Endothelial cell of umbilical vein (primary cell): Measurements from ENCODE around the gene OPRD1. TPM values are rescaled to one million over a fixed set of nuclear protein-coding genes. Genes with fewer than 3 reads are reported as not detected.

Experiments used
- BruUV-seq: library from RNA; stranded (reverse); fragments of 400-500 nt; replicated peaks from 2 replicates; lab custom pipeline; 2021; lab: Mats Ljungman, UMichigan
- CTCF ChIA-PET: fragments of 300-600, 350-600 bp; sonication (Branson Sonifier 250); formaldehyde crosslinking; loops from one replicate; lab custom pipeline; 2021; ENCODE audit warnings: antibody characterized with exemption, inconsistent platforms; lab: Charles Lee
- POLR2A ChIA-PET: fragments of 300-600, 350-600 bp; sonication (Branson Sonifier 250); formaldehyde crosslinking; loops from one replicate; lab custom pipeline; 2021; ENCODE audit warnings: antibody characterized with exemption, inconsistent platforms; lab: Charles Lee
- DNase-seq: peaks from one replicate; pipeline ENCODE4 v3.0.0-alpha.2; 2011; ENCODE audit warnings: low read depth, low spot score
- FAIRE-seq: peaks from 2 replicates; lab custom pipeline; 2011; peaks lifted over from hg19 to GRCh38; lab: Jason Lieb, UNC
- H2AFZ ChIP-seq: 2 replicates; pipeline ENCODE4 v1.6.0; 2012; ENCODE audit warnings: low read depth, low read length, control low read depth, inconsistent platforms
- H3K27ac ChIP-seq: 2 replicates; pipeline ENCODE4 v1.5.1; 2011; ENCODE audit warnings: low read depth, mild to moderate bottlenecking, control low read depth, low read length, moderate library complexity; ENCODE audit not compliant: insufficient read depth
- H3K27me3 ChIP-seq, 2 experiments: 2 replicates each; pipeline versions ENCODE4 v1.6.0 to v1.6.1; 2011; ENCODE audit warnings: low read length in 2 of 2, mixed read lengths in 1 of 2; ENCODE audit not compliant: control insufficient read depth in 2 of 2, insufficient read depth in 2 of 2
- H3K36me3 ChIP-seq, 2 experiments: 2 replicates in 1 of 2; 3 replicates in 1 of 2; pipeline ENCODE4 v1.5.1; 2011; ENCODE audit warnings: low read length in 2 of 2, mild to moderate bottlenecking in 1 of 2, moderate library complexity in 1 of 2; ENCODE audit not compliant: control insufficient read depth in 2 of 2, insufficient read depth in 2 of 2; ENCODE audit errors: extremely low read depth in 1 of 2
- H3K4me1 ChIP-seq: 3 replicates; pipeline ENCODE4 v1.5.1; 2011; ENCODE audit warnings: mild to moderate bottlenecking, low read length; ENCODE audit not compliant: control insufficient read depth, insufficient read depth; ENCODE audit errors: extremely low read depth
- H3K4me2 ChIP-seq: 2 replicates; pipeline ENCODE4 v1.6.1; 2011; ENCODE audit warnings: low read length, control low read depth, mixed read lengths; ENCODE audit not compliant: insufficient read depth
- H3K4me3 ChIP-seq, 3 experiments: fragments of 200-600 bp in 1 of 3; sonication (generic), shearing (Covaris generic) in 1 of 3; replicated peaks in 1 of 3; 2 replicates each; pipeline ENCODE4 v1.5.1; 2011 to 2016; ENCODE audit warnings: control low read depth in 3 of 3, low read length in 3 of 3, mild to moderate bottlenecking in 2 of 3, inconsistent platforms in 1 of 3, low read depth in 1 of 3, moderate library complexity in 1 of 3; ENCODE audit not compliant: insufficient read depth in 1 of 3
- H3K79me2 ChIP-seq: 2 replicates; pipeline ENCODE4 v1.6.0; 2012; ENCODE audit warnings: low read length, inconsistent platforms; ENCODE audit not compliant: control insufficient read depth, insufficient read depth
- H3K9ac ChIP-seq: replicated peaks from 2 replicates; pipeline ENCODE3; 2011; ENCODE audit warnings: low read length, control low read depth; ENCODE audit not compliant: insufficient read depth; ENCODE audit errors: extremely low read depth
- H3K9me1 ChIP-seq: replicated peaks from 3 replicates; pipeline ENCODE4 v1.6.0; 2011; ENCODE audit warnings: mild to moderate bottlenecking, low read length; ENCODE audit not compliant: control insufficient read depth, insufficient read depth; ENCODE audit errors: extremely low read depth
- H3K9me3 ChIP-seq: replicated peaks from 2 replicates; pipeline ENCODE4 v1.5.1; 2012; ENCODE audit warnings: low read length, inconsistent platforms; ENCODE audit not compliant: control insufficient read depth, insufficient read depth
- H4K20me1 ChIP-seq: replicated peaks from 2 replicates; pipeline ENCODE3; 2011; ENCODE audit warnings: mild to moderate bottlenecking, low read length; ENCODE audit not compliant: control insufficient read depth, insufficient read depth; ENCODE audit errors: extremely low read depth
- CTCF ChIP-seq, 2 donors: IDR thresholded peaks; 1 replicate in 1 of 2; 2 replicates in 1 of 2; pipeline ENCODE4 v1.5.1; 2011; ENCODE audit warnings: low read length in 2 of 2, mild to moderate bottlenecking in 2 of 2, moderate library complexity in 2 of 2, control low read depth in 1 of 2, inconsistent platforms in 1 of 2, low read depth in 1 of 2; ENCODE audit not compliant: insufficient read depth in 1 of 2; ENCODE audit errors: extremely low read depth in 1 of 2
- EZH2 ChIP-seq: IDR thresholded peaks from 2 replicates; pipeline ENCODE4 v1.6.1; 2012; ENCODE audit warnings: borderline replicate concordance, low read depth, mild to moderate bottlenecking, moderate library complexity, low read length, inconsistent platforms; ENCODE audit not compliant: severe bottlenecking
- FOS ChIP-seq: IDR thresholded peaks from 2 replicates; pipeline ENCODE4 v1.6.1; 2011; ENCODE audit warnings: mild to moderate bottlenecking, low read length, moderate library complexity, borderline replicate concordance; ENCODE audit not compliant: insufficient read depth
- GATA2 ChIP-seq: IDR thresholded peaks from 2 replicates; pipeline ENCODE4 v1.7.0; 2011; ENCODE audit warnings: low read depth, mild to moderate bottlenecking, moderate library complexity, mixed read lengths, low read length; ENCODE audit not compliant: insufficient read length, insufficient read depth
- JUN ChIP-seq: IDR thresholded peaks from 2 replicates; pipeline ENCODE4 v1.6.1; 2011; ENCODE audit warnings: borderline replicate concordance, low read depth; ENCODE audit not compliant: insufficient read length, insufficient read depth
- MAX ChIP-seq: IDR thresholded peaks from 2 replicates; pipeline ENCODE4 v1.6.1; 2011; ENCODE audit not compliant: insufficient read depth, insufficient read length
- MYC ChIP-seq: IDR thresholded peaks from one replicate; pipeline ENCODE4 v1.6.1; 2011; ENCODE audit warnings: mild to moderate bottlenecking, low read depth, low read length
- POLR2A ChIP-seq: IDR thresholded peaks from 2 replicates; pipeline ENCODE4 v1.6.1; 2012; ENCODE audit warnings: low read depth, mild to moderate bottlenecking, control low read depth, low read length
- POLR2AphosphoS5 ChIP-seq: IDR thresholded peaks from 2 replicates; pipeline ENCODE4 v1.6.1; 2012; ENCODE audit warnings: low read depth, mild to moderate bottlenecking, control low read depth, low read length, moderate library complexity; ENCODE audit not compliant: insufficient read depth
- dilution Hi-C: fragments of 300-500 bp; cut with MboI; formaldehyde crosslinking; loops from one replicate; pipeline ENCODE4 v1.15.0; 2019; ENCODE audit warnings: low sequenced_read_pairs; ENCODE audit not compliant: extremely low pct_ligation_motif_present
- intact Hi-C: fragments of 100-400 bp; cut with micrococcal nuclease; formaldehyde crosslinking; loops from one replicate; pipeline ENCODE4 v1.10.0; 2022
- polyA plus RNA-seq, 4 experiments: library from polyadenylated mRNA; depleted of rRNA in 3 of 4; stranded (reverse) in 3 of 4; unstranded in 1 of 4; fragments of >200 nt; gene quantifications; 2 replicates each; pipeline versions ENCODE4 v1.2.1 to v1.2.3, GENCODE V29; 2011 to 2012; ENCODE audit warnings: missing spikeins in 1 of 4
- total RNA-seq: library from RNA; stranded (reverse); gene quantifications from 2 replicates; pipeline ENCODE4 v1.2.3, GENCODE V29; 2021

The OPRD1 gene
- total and polyA plus RNA-seq, 2 donors (not counting 3 experiments of a cell fraction or from before 2014, with no cell fraction given): not detected

GRCh38 chr1:28775121-28775942 is 36.6 kb upstream of the OPRD1 start:
- Histone ChIP-seq H2AFZ (no peak overlapping the region), H3K27ac (no peak overlapping the region), H3K9me1 (no peaks in the 10 kb centered on the region), H3K9ac (no peak overlapping the region), H3K79me2 (no peaks in the 10 kb centered on the region), H4K20me1 (no peaks in the 10 kb centered on the region), H3K9me3 (no peaks in the 10 kb centered on the region), H3K4me2 (peak overlapping the region; percentile 34), H3K27me3 (no peaks in the 10 kb centered on the region), H3K4me3 (peak overlapping the region in 1 of 3 experiments; percentile 4), H3K36me3 (no peaks in the 10 kb centered on the region), H3K4me1 (no peaks in the 10 kb centered on the region)
- dilution Hi-C loops: no loop called here
- intact Hi-C loops: no loop called here
- peak; percentile 77 for FAIRE-seq
- peak; percentile 42 for DNase-seq
- ChIA-PET POLR2A (interaction anchor here (0.7 to 1.3 kb wide), 2 partner anchors 105 to 127 kb away, joined by 3 to 6 read pairs; partner anchors contain the start of gene RNU11), CTCF (interaction anchor here (0.8 to 3.7 kb wide), 4 partner anchors 9 to 102 kb away, joined by 3 to 25 read pairs (median 12); partner anchors contain the start of gene YTHDF2)
- no TSS peak for BruUV-seq
- TF ChIP-seq JUN (no peak), GATA2 (no peak), POLR2AphosphoS5 (peak; percentile 50), POLR2A (no peak), FOS (no peak), EZH2 (no peak)

GRCh38 chr1:28776341-28776740 is 35.6 kb upstream of the OPRD1 start:
- no TSS peak for BruUV-seq
- dilution Hi-C loops (no loop called here), intact Hi-C loops (no loop called here)
- no peaks in the 10 kb centered on the region for H3K4me1 ChIP-seq
- DNase-seq (no peak), FAIRE-seq (no peak)
- no peak overlapping the region for H3K27ac ChIP-seq
- no peaks in the 10 kb centered on the region for H3K36me3 ChIP-seq
- no peaks in the 10 kb centered on the region for H3K9me3 ChIP-seq
- no peak overlapping the region for H3K4me3 ChIP-seq
- no peaks in the 10 kb centered on the region for H3K27me3 ChIP-seq
- no peaks in the 10 kb centered on the region for H4K20me1 ChIP-seq
- ChIA-PET CTCF (interaction anchor here (2.5 to 3.7 kb wide), 3 partner anchors 8 to 101 kb away, joined by 9 to 25 read pairs (median 16); partner anchors contain the start of gene YTHDF2), POLR2A (interaction anchor here (0.7 kb wide), 1 partner anchor 104 kb away, joined by 3 read pairs; no protein-coding TSS in a partner anchor)
- no peaks in the 10 kb centered on the region for H3K9me1 ChIP-seq
- H3K79me2 ChIP-seq: no peaks in the 10 kb centered on the region
- no peak for TF ChIP-seq CTCF (IDR thresholded peaks at IDR 0.05; ENCODE audit: extremely low read depth in 1 of 2, insufficient read depth in 1 of 2, low read depth in 1 of 2, low read length in 2 of 2)
- TF ChIP-seq JUN: no peak
- no peak for TF ChIP-seq MAX
- TF ChIP-seq GATA2: no peak
- no peak for TF ChIP-seq EZH2
- no peak for TF ChIP-seq FOS
- TF ChIP-seq POLR2AphosphoS5: no peak
- no peak for TF ChIP-seq POLR2A
- TF ChIP-seq MYC: no peak
- no peak overlapping the region for H2AFZ ChIP-seq
- no peak overlapping the region for H3K4me2 ChIP-seq
- no peak overlapping the region for H3K9ac ChIP-seq
